Left lung (tissue), 10 donors: ENCODE results near the gene DMWD. TPM values are rescaled to one million over a fixed set of nuclear protein-coding genes. Genes with fewer than 3 reads are reported as not detected.

Experiments
- ATAC-seq: fragments of 200-7000 bp; cut with Tn5 transposase; one replicate; pipeline ENCODE4 v1.9.1; 2020; ENCODE audit warnings: moderate library complexity
- DNase-seq, 4 donors: peaks; one replicate each; pipeline ENCODE4 v3.0.0-alpha.2; 2013 to 2020
- H3K27ac ChIP-seq, 2 donors: fragments of 200-600 bp; sonication (generic) in 1 of 2; one replicate each; pipeline versions ENCODE4 v1.5.0 to v1.8.0; 2020 to 2021
- H3K27me3 ChIP-seq, 2 donors: fragments of 200-600 bp; sonication (generic) in 1 of 2; one replicate each; pipeline versions ENCODE4 v1.5.0 to v1.8.0; 2020 to 2021
- H3K36me3 ChIP-seq, 2 donors: fragments of 200-600 bp; sonication (generic) in 1 of 2; one replicate each; pipeline versions ENCODE4 v1.5.0 to v1.8.0; 2020 to 2021
- H3K4me1 ChIP-seq, 2 donors: fragments of 200-600 bp; one replicate each; pipeline ENCODE4 v1.8.0; 2021
- H3K4me3 ChIP-seq, 2 donors: fragments of 200-600 bp; sonication (generic) in 1 of 2; one replicate each; pipeline versions ENCODE4 v1.5.0 to v1.8.0; 2020 to 2021; ENCODE audit warnings: mild to moderate bottlenecking in 1 of 2
- H3K9me3 ChIP-seq, 2 donors: fragments of 200-600 bp; sonication (generic) in 1 of 2; one replicate each; pipeline versions ENCODE4 v1.5.0 to v1.8.0; 2020 to 2021
- intact Hi-C, 2 donors: fragments of 100-400 bp; cut with DNase I; formaldehyde crosslinking; loops; one replicate each; pipeline versions ENCODE4 v1.11.2 to v1.14.2; 2022
- polyA plus RNA-seq, 6 donors: library from polyadenylated mRNA; unstranded; fragments of 120-200 nt; gene quantifications; one replicate each; pipeline ENCODE4 v1.2.1, GENCODE V29; 2013; ENCODE audit not compliant: insufficient read length in 6 of 6
- total RNA-seq, 2 donors: library from RNA; stranded (reverse); fragmentation: NEBNext Ultra II Directional; extraction: Animal tissue kit (Norgen Biotek cat#: 25700); gene quantifications; one replicate each; pipeline ENCODE4 v1.2.1, GENCODE V29; 2021
- TF ChIP-seq, protein P1 (sequence below), 2 donors: fragments of 200-600 bp; sonication (generic) in 1 of 2; IDR thresholded peaks; one replicate each; pipeline versions ENCODE4 v1.5.0 to v1.8.0; 2021; ENCODE audit warnings: antibody characterized with exemption in 2 of 2
- donor health status: DM: no; HTN: yes; CAD: no.
- donor health status: DM: no; HTN: no; CAD: no.

DMWD gene
- total and polyA plus RNA-seq, 8 donors: 29.6 to 51.4 (median 40.2) TPM

DNA sequence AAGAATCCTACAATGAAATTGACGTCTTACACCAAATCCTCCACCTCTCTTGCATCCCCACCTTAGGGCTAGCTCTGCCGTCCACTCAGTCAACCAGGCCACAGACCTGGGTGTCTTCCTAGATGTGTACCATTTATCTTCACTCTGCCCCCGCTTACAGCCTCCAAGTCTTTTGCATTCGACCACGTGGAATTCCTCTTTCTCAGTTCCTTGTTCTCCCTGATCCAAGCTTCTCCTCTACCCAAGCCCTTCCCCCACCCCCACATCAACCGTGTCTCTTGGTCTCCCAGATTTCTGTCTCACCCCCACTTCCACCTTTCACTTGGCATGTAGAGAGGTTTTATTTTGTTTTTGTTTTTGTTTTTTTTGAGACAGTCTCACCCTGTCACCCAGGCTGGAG is 1.2 kb upstream of the DMWD start:
- H3K27me3 ChIP-seq: peaks cover 0 to 89% of the 10 kb centered on the region in 2 donors
- intact Hi-C loops: no loop called here
- ATAC-seq (no peak), DNase-seq (no peak)
- H3K4me3 ChIP-seq: no peak overlapping the region
- H3K27ac ChIP-seq: no peak overlapping the region
- no peaks in the 10 kb centered on the region for H3K9me3 ChIP-seq
- H3K36me3 ChIP-seq: peaks cover 0 to 19% of the 10 kb centered on the region in 2 donors
- H3K4me1 ChIP-seq: peaks cover 12 to 29% of the 10 kb centered on the region in 2 donors
- TF ChIP-seq, protein P1, sequence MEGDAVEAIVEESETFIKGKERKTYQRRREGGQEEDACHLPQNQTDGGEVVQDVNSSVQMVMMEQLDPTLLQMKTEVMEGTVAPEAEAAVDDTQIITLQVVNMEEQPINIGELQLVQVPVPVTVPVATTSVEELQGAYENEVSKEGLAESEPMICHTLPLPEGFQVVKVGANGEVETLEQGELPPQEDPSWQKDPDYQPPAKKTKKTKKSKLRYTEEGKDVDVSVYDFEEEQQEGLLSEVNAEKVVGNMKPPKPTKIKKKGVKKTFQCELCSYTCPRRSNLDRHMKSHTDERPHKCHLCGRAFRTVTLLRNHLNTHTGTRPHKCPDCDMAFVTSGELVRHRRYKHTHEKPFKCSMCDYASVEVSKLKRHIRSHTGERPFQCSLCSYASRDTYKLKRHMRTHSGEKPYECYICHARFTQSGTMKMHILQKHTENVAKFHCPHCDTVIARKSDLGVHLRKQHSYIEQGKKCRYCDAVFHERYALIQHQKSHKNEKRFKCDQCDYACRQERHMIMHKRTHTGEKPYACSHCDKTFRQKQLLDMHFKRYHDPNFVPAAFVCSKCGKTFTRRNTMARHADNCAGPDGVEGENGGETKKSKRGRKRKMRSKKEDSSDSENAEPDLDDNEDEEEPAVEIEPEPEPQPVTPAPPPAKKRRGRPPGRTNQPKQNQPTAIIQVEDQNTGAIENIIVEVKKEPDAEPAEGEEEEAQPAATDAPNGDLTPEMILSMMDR (IDR thresholded peaks at IDR 0.05): no peak

DNA sequence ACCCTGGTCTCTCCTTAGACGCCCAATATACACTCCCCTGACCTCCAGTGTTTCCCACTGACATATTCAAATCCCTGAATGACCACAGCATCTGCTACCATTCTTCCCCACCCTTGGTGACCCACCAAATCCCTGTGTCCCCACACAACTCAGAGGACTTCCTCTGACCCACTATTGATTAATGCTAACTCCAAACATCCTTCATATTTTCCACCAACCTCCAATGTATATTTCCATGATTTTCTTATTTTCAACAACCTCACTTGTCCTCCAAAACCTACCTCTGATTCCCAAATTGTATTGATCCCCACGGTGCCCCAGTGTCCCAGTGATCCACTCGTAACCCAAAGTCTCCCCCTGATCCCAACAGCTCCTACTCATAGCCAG is 526 bp upstream of the DMWD start:
- ATAC-seq: no peak
- Histone ChIP-seq H3K27ac (peak overlapping the region in 1 of 2 donors; percentile 80), H3K36me3 (peaks cover 0 to 26% of the 10 kb centered on the region in 2 donors), H3K27me3 (peaks cover 0 to 89% of the 10 kb centered on the region in 2 donors), H3K9me3 (no peaks in the 10 kb centered on the region), H3K4me3 (peak overlapping the region in 1 of 2 donors; percentile 59), H3K4me1 (peaks cover 12 to 27% of the 10 kb centered on the region in 2 donors)
- DNase-seq: no peak
- TF ChIP-seq, protein P1 (IDR thresholded peaks at IDR 0.05): no peak
- intact Hi-C loops: no loop called here

DNA sequence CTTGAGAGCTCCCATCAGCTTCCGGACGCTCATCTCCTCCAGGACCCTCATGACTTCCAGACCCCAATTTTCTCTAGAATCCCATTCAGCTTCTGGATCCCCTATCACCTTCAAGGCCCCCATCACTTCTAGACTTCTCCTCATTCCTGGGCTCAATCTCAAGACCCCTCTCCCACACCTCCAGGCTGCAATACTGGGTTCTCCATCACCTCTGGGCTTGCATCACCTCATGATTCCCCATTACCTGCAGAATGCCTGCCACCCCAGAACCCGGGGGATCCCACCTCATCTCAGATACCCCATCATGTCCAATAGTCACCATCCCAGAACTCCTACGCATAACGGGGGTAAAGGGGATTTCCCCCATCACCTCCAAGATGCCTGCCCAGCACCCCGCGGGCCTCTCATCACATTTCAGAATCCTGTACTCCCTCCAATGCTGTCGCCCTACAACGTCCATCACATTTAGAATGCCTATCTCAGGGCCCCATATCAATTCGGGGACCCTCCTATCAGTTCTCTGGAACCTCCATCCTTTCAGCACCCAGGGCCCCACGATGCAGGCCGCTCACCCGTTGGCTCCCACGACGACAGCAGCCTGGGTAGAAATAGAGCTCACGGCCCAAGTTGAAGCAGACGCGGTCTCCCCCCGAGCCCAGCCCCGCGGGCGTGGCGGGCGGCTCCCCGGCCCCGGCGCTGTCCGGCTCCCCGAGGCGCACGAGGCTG is 738 bp downstream of the DMWD start:
- H3K4me1 ChIP-seq: peaks cover 12 to 27% of the 10 kb centered on the region in 2 donors
- TF ChIP-seq, protein P1 (IDR thresholded peaks at IDR 0.05): no peak
- ATAC-seq: no peak
- peak overlapping the region; percentile 51 to 59 for H3K4me3 ChIP-seq
- no peaks in the 10 kb centered on the region for H3K9me3 ChIP-seq
- H3K36me3 ChIP-seq: peaks cover 0 to 38% of the 10 kb centered on the region in 2 donors
- no peak for DNase-seq
- peak overlapping the region in 1 of 2 donors; percentile 80 for H3K27ac ChIP-seq
- peaks cover 0 to 89% of the 10 kb centered on the region in 2 donors for H3K27me3 ChIP-seq
- intact Hi-C loops: no loop called here

DNA sequence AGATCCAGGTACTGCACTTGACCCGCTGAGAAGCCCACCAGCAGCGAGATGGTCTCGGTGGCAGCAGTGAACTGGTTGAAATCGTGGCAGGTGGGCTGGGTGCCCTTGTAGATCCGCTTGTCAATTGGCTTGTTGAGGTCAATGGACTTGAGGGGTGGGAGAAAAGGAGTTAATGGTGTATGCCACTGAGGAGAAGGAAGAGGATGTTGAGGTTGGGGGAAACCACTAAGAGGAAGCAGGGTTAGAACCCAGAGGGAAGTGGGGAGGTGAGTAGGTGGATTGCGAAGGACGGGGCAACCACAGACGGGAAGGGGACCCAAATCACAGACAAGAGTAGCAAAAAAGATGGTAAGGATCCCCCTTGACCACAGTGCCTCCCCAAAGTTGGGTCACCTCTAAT is 1.7 kb downstream of the DMWD start:
- Histone ChIP-seq H3K4me1 (peaks cover 12 to 27% of the 10 kb centered on the region in 2 donors), H3K4me3 (peak overlapping the region in 1 of 2 donors; percentile 59), H3K9me3 (no peaks in the 10 kb centered on the region), H3K36me3 (peaks cover 0 to 48% of the 10 kb centered on the region in 2 donors), H3K27me3 (peaks cover 0 to 89% of the 10 kb centered on the region in 2 donors), H3K27ac (no peak overlapping the region)
- no peak for DNase-seq
- ATAC-seq: no peak
- intact Hi-C loops: no loop called here
- TF ChIP-seq, protein P1 (IDR thresholded peaks at IDR 0.05): no peak

DNA sequence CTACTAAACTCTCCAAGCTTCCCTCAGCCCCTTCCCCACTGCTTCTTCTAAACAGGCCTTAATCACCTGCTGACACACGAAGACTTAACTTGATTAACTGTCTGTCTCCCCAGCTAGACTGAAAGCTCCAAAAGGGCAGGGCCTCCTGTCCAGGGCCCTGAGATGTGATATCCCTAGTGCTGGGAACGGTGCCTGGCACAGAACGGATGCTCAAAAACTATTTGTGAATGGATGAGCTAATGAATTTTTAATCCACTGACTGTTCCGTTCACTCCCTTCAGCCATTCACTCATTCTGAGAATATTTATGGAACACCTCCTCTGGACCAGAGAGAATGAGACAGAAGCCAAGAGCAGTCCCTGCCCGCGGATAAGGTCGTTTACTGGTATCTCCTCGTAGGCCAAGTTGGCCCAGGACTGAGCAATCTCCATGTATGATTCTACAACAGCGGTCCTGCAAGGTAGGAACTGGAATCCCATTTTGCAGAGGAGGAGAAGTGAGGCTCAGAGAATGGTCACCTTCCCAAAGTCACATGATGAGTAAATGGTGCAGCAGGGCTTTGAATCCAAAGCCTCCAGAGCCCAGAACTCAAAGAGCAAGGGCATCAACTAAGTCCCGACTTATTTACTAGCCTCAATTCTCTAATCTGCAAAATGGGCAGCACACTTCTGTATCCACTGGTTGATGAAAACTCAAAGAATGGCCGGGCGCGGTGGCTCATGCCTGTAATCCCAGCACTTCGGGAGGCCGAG is 3.4 kb downstream of the DMWD start:
- Histone ChIP-seq H3K36me3 (peaks cover 0 to 56% of the 10 kb centered on the region in 2 donors), H3K27ac (no peak overlapping the region)
- intact Hi-C loops: no loop called here

More for the DNA sequence above, 3.4 kb downstream of the DMWD start:
- ATAC-seq (no peak), DNase-seq (no peak)
- H3K27me3 ChIP-seq: peaks cover 0 to 89% of the 10 kb centered on the region in 2 donors
- no peak overlapping the region for H3K4me3 ChIP-seq
- TF ChIP-seq, protein P1 (IDR thresholded peaks at IDR 0.05): no peak
- H3K4me1 ChIP-seq: peaks cover 12 to 27% of the 10 kb centered on the region in 2 donors
- H3K9me3 ChIP-seq: no peaks in the 10 kb centered on the region
